Activated CD4-positive, alpha-beta T cell treated with anti-CD3 and anti-CD28 coated beads for 36 hours (primary cell): ENCODE data around the gene SFXN4. TPM values are rescaled to one million over a fixed set of nuclear protein-coding genes. Genes with fewer than 3 reads are reported as not detected.
"Not testable (repeated sequence)": the region's sequence is repeated elsewhere in the genome, so short reads cannot be mapped to it uniquely, and the experiment has no call there.

Experiments
- ATAC-seq: fragments of 200-7000 bp; cut with Tn5 transposase; one replicate; pipeline ENCODE4 v1.10.0; 2021; ENCODE audit warnings: mild to moderate bottlenecking, moderate library complexity
- CTCF ChIA-PET: fragments of 350-600 bp; sonication (Branson Sonifier 250); formaldehyde crosslinking; loops from one replicate; lab custom pipeline; 2021; ENCODE audit warnings: antibody characterized with exemption; lab: Charles Lee
- POLR2A ChIA-PET: fragments of 350-600 bp; sonication (Branson Sonifier 250); formaldehyde crosslinking; loops from one replicate; lab custom pipeline; 2021; ENCODE audit warnings: antibody characterized with exemption, inconsistent platforms; lab: Charles Lee
- DNase-seq: peaks from one replicate; pipeline ENCODE4 v3.0.0-alpha.2; 2020
- H3K27ac Mint-ChIP-seq: one replicate; pipeline ENCODE4 v1.8.0; 2021; ENCODE audit warnings: mixed read lengths
- H3K27me3 Mint-ChIP-seq: one replicate; pipeline ENCODE4 v1.8.0; 2021; ENCODE audit warnings: mixed read lengths
- H3K36me3 Mint-ChIP-seq: one replicate; pipeline ENCODE4 v1.8.0; 2021; ENCODE audit warnings: low read depth, mixed read lengths
- H3K4me1 Mint-ChIP-seq: one replicate; pipeline ENCODE4 v1.8.0; 2021; ENCODE audit warnings: mixed read lengths
- H3K4me3 Mint-ChIP-seq: one replicate; pipeline ENCODE4 v1.8.0; 2021; ENCODE audit warnings: mild to moderate bottlenecking, moderate library complexity, mixed read lengths
- H3K9me3 Mint-ChIP-seq: one replicate; pipeline ENCODE4 v1.8.0; 2021; ENCODE audit warnings: low read depth, mixed read lengths
- intact Hi-C, 2 experiments: fragments of 100-400 bp; cut with DNase I in 1 of 2; cut with micrococcal nuclease in 1 of 2; formaldehyde crosslinking; loops; one replicate each; pipeline versions ENCODE4 v1.14.2 to v1.15.1; 2022 to 2024; cut with DNase I, micrococcal nuclease
- total RNA-seq, 2 experiments: library from RNA; stranded (reverse); gene quantifications; one replicate each; pipeline ENCODE4 v1.2.3, GENCODE V29; 2021

Gene SFXN4
- total RNA-seq, 2 experiments from 2014 or later = 38.7 to 44.7 TPM

GRCh38 chr10:119167041-119167440, 1.5 kb upstream of the SFXN4 start:
- Mint-ChIP-seq H3K9me3 (no peaks in the 10 kb centered on the region), H3K36me3 (peaks cover 47% of the 10 kb centered on the region), H3K27ac (peak overlapping the region; percentile 94), H3K27me3 (no peaks in the 10 kb centered on the region), H3K4me1 (peaks cover 34% of the 10 kb centered on the region), H3K4me3 (peak overlapping the region; percentile 86)
- DNase-seq = no peak
- ChIA-PET POLR2A (interaction anchor here (1.2 kb wide), 1 partner anchor 9 kb away, joined by 3 read pairs; no protein-coding TSS in a partner anchor), CTCF (interaction anchor here (1.2 to 1.7 kb wide), 3 partner anchors 23 to 40 kb away, joined by 3 to 5 read pairs (median 5); partner anchors contain the start of gene GRK5)
- intact Hi-C loops = no loop called here
- no peak for ATAC-seq

DNA sequence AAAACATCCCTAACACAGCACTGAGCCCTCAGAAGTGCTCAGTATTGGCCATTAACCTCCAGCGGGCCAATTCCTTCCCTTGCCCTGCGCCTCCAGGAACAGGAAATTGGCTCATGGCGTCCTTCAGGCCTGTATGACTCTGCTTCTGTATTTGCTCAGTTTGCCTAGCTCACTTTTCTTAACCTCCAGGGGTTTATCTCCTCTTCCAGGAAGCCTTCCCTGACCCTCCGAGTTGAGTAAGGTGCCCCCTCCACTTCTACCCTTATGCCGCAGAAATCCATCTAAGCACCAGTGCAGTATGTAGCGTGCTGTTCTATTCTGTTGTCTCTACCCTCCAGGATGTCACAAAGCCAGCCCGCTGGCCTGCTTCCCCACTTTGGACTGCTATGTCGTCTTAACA, 1.1 kb upstream of the SFXN4 start:
- intact Hi-C loops = no loop called here
- POLR2A ChIA-PET = interaction anchor here (1.2 kb wide), 1 partner anchor 10 kb away, joined by 3 read pairs; no protein-coding TSS in a partner anchor
- no peaks in the 10 kb centered on the region for H3K9me3 Mint-ChIP-seq

GRCh38 chr10:119166118-119166500, 595 bp upstream of the SFXN4 start:
- H3K27me3 Mint-ChIP-seq = no peaks in the 10 kb centered on the region
- ATAC-seq (peak; percentile 20), DNase-seq (no peak)
- H3K4me3 Mint-ChIP-seq = peak overlapping the region; percentile 86
- peaks cover 40% of the 10 kb centered on the region for H3K4me1 Mint-ChIP-seq
- peaks cover 47% of the 10 kb centered on the region for H3K36me3 Mint-ChIP-seq
- no peaks in the 10 kb centered on the region for H3K9me3 Mint-ChIP-seq
- intact Hi-C loops = no loop called here
- POLR2A ChIA-PET = no interaction called here
- CTCF ChIA-PET = interaction anchor here (1.1 kb wide), 1 partner anchor 44 kb away, joined by 3 read pairs; no protein-coding TSS in a partner anchor
- H3K27ac Mint-ChIP-seq = peak overlapping the region; percentile 94

More for the DNA sequence above, 1.1 kb upstream of the SFXN4 start:
- H3K27ac Mint-ChIP-seq = peak overlapping the region; percentile 94
- H3K36me3 Mint-ChIP-seq = peaks cover 46% of the 10 kb centered on the region
- CTCF ChIA-PET = interaction anchor here (1.1 to 1.7 kb wide), 3 partner anchors 23 to 44 kb away, joined by 3 to 5 read pairs (median 5); partner anchors contain the start of gene GRK5
- H3K27me3 Mint-ChIP-seq = no peaks in the 10 kb centered on the region
- DNase-seq (no peak), ATAC-seq (no peak)
- H3K4me3 Mint-ChIP-seq = peak overlapping the region; percentile 86
- peaks cover 37% of the 10 kb centered on the region for H3K4me1 Mint-ChIP-seq

DNA sequence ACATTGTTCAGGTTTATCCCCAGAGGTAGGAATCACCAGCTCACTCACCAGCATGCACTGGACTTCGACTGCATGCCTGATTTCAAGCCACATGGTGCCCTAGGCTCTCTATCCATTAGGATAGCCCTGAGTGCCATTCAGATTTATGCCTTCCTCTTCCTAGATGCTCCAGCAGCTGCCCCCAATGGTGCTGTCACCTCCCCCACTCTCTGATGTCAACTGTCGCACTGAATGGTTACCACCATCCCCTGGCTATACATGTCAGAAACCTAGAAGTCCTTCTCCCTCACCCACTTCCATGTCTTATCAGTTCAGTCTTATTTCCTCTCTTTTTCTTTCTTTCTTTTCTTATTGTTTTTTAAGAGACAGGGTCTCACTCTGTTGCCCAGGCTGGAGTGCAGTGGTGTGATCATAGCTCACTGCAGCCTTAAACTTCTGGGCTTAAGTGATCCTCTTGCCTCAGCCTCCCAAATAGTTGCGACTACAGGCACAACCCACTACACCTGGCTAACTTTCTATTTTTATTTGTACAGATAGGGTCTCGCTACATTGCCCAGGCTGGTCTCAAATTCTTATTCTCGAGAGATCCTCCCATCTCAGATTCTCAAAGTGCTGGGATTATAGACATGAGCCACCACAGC, 2.9 kb downstream of the SFXN4 start:
- intact Hi-C loops = no loop called here
- Mint-ChIP-seq H3K27me3 (no peaks in the 10 kb centered on the region), H3K4me1 (peaks cover 40% of the 10 kb centered on the region), H3K9me3 (no peaks in the 10 kb centered on the region), H3K27ac (no peak overlapping the region), H3K36me3 (peaks cover 54% of the 10 kb centered on the region), H3K4me3 (no peak overlapping the region)
- ChIA-PET CTCF (no interaction called here), POLR2A (no interaction called here)
- no peak for DNase-seq
- ATAC-seq = no peak

GRCh38 chr10:119161680-119162451, 3.6 kb downstream of the SFXN4 start:
- Mint-ChIP-seq H3K36me3 (peaks cover 48% of the 10 kb centered on the region), H3K27ac (no peak overlapping the region), H3K9me3 (no peaks in the 10 kb centered on the region), H3K27me3 (no peaks in the 10 kb centered on the region), H3K4me1 (peaks cover 37% of the 10 kb centered on the region), H3K4me3 (no peak overlapping the region)
- intact Hi-C loops = no loop called here
- DNase-seq = no peak
- POLR2A ChIA-PET = no interaction called here
- CTCF ChIA-PET = interaction anchor here (0.6 to 1.4 kb wide), 2 partner anchors 31 to 67 kb away, joined by 3 read pairs; no protein-coding TSS in a partner anchor
- no peak for ATAC-seq

GRCh38 chr10:119159332-119159731, 6.2 kb downstream of the SFXN4 start:
- ATAC-seq (no peak), DNase-seq (no peak)
- Mint-ChIP-seq H3K4me3 (no peak overlapping the region), H3K27ac (no peak overlapping the region), H3K36me3 (peaks cover 59% of the 10 kb centered on the region), H3K4me1 (peaks cover 18% of the 10 kb centered on the region), H3K27me3 (no peaks in the 10 kb centered on the region), H3K9me3 (no peaks in the 10 kb centered on the region)
- ChIA-PET POLR2A (no interaction called here), CTCF (no interaction called here)
- intact Hi-C loops = no loop called here

GRCh38 chr10:119153661-119154060, 11.9 kb downstream of the SFXN4 start:
- CTCF ChIA-PET = interaction anchor here (0.7 kb wide), 1 partner anchor 119 kb away, joined by 3 read pairs; no protein-coding TSS in a partner anchor
- no peaks in the 10 kb centered on the region for H3K27me3 Mint-ChIP-seq
- no peaks in the 10 kb centered on the region for H3K9me3 Mint-ChIP-seq
- POLR2A ChIA-PET = no interaction called here
- intact Hi-C loops = no loop called here
- ATAC-seq = no peak
- H3K4me3 Mint-ChIP-seq = no peak overlapping the region
- DNase-seq = no peak
- no peaks in the 10 kb centered on the region for H3K4me1 Mint-ChIP-seq
- peaks cover 52% of the 10 kb centered on the region for H3K36me3 Mint-ChIP-seq
- H3K27ac Mint-ChIP-seq = no peak overlapping the region

- H3K4me1 Mint-ChIP-seq = no peaks in the 10 kb centered on the region
- CTCF ChIA-PET = interaction anchor here (0.5 kb wide), 1 partner anchor 14 kb away, joined by 3 read pairs; no protein-coding TSS in a partner anchor
- H3K27me3 Mint-ChIP-seq = no peaks in the 10 kb centered on the region
- no peaks in the 10 kb centered on the region for H3K9me3 Mint-ChIP-seq
- intact Hi-C loops = no loop called here
- ATAC-seq = no peak
- no peak overlapping the region for H3K4me3 Mint-ChIP-seq
- no peak overlapping the region for H3K27ac Mint-ChIP-seq
- POLR2A ChIA-PET = no interaction called here
- DNase-seq = no peak
- H3K36me3 Mint-ChIP-seq = peaks cover 49% of the 10 kb centered on the region
Observed at GRCh38 chr10:119153041-119153440, 12.5 kb downstream of the SFXN4 start.

- intact Hi-C loops, H3K27ac Mint-ChIP-seq, DNase-seq, POLR2A ChIA-PET, H3K27me3 Mint-ChIP-seq, H3K4me3 Mint-ChIP-seq, ATAC-seq, H3K9me3 Mint-ChIP-seq, H3K4me1 Mint-ChIP-seq: not testable (repeated sequence)
- CTCF ChIA-PET = interaction anchor here (0.6 to 0.8 kb wide), 2 partner anchors 374 to 480 kb away, joined by 3 to 4 read pairs; no protein-coding TSS in a partner anchor
- peaks cover 50% of the 10 kb centered on the region for H3K36me3 Mint-ChIP-seq
Observed at GRCh38 chr10:119151601-119152000, 13.9 kb downstream of the SFXN4 start.

DNA sequence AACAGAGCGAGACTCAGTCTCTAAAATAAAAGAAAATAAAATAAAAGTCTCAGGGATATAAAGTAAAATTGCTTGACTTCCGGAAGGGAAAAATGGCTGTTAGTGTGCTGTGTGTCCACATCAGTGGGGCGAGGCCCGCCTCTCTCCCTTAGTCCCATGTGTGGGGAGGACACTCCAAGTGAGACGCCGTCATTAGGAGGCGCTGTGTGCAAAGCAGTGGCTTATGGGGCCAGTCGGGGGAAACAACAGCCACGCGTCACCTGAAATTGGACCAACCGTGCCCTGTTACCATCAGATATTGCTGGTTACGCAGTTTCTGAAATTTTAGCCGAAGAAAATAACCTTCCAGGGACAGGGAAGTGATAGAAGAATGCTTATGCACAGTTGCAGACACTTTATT, 15.8 kb downstream of the SFXN4 start:
- H3K27me3 Mint-ChIP-seq = no peaks in the 10 kb centered on the region
- DNase-seq = peak; percentile 53
- H3K36me3 Mint-ChIP-seq = peaks cover 39% of the 10 kb centered on the region
- no peaks in the 10 kb centered on the region for H3K4me1 Mint-ChIP-seq
- no peaks in the 10 kb centered on the region for H3K9me3 Mint-ChIP-seq
- ATAC-seq = peak; percentile 44
- H3K4me3 Mint-ChIP-seq = no peak overlapping the region
- POLR2A ChIA-PET = no interaction called here
- intact Hi-C loops = no loop called here
- CTCF ChIA-PET = interaction anchor here (0.6 to 0.7 kb wide), 2 partner anchors 11 to 318 kb away, joined by 3 read pairs; no protein-coding TSS in a partner anchor
- no peak overlapping the region for H3K27ac Mint-ChIP-seq

DNA sequence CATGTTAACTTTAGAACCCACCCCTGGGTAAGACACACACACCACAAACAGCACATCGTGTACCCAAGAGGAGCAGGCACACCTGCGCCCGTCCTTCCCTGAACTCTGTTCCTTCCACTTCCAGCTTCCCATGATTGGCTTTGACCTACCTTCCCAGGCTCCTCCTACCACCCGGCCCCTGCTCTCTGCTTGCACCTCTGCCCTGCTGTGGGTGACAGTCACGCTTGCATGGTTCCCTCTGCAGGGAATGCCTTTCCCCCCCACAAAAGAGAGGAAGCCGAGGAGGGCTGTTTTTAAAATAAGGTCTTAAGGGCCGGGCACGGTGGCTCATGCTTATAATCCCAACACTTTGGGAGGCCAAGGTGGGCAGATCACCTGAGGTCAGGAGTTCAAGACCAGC, 16.4 kb downstream of the SFXN4 start:
- Mint-ChIP-seq H3K4me3 (no peak overlapping the region), H3K9me3 (no peaks in the 10 kb centered on the region), H3K4me1 (no peaks in the 10 kb centered on the region), H3K27ac (no peak overlapping the region), H3K27me3 (no peaks in the 10 kb centered on the region), H3K36me3 (peaks cover 35% of the 10 kb centered on the region)
- DNase-seq (no peak), ATAC-seq (no peak)
- intact Hi-C loops = no loop called here
- ChIA-PET CTCF (interaction anchor here (0.7 kb wide), 1 partner anchor 319 kb away, joined by 3 read pairs; no protein-coding TSS in a partner anchor), POLR2A (no interaction called here)
